HepG2 (cell line): ENCODE results near the gene ZNF282. TPM values are rescaled to one million over a fixed set of nuclear protein-coding genes. Genes with fewer than 3 reads are reported as not detected.

Experiments used
- ATAC-seq: fragments of 200-7000 bp; cut with Tn5 transposase; 3 replicates; pipeline ENCODE4 v1.9.1; 2020; ENCODE audit warnings: mild to moderate bottlenecking, moderate library complexity
- BruUV-seq: library from RNA; stranded (reverse); fragments of 400-500 nt; replicated peaks from 2 replicates; lab custom pipeline; 2021; lab: Mats Ljungman, UMichigan
- CTCF ChIA-PET: fragments of 300-600 bp; formaldehyde crosslinking; extraction: SDS; loops from one replicate; lab custom pipeline; 2021; ENCODE audit warnings: low total read pairs, inconsistent platforms, low intra/inter-chr PET ratio; lab: Yijun Ruan, JAX
- POLR2A ChIA-PET: fragments of 350-600 bp; sonication (Branson Sonifier 250); formaldehyde crosslinking; loops from one replicate; lab custom pipeline; 2020; ENCODE audit warnings: antibody characterized with exemption, inconsistent platforms; lab: Yijun Ruan, JAX
- DNase-seq: peaks from one replicate; pipeline ENCODE4 v3.0.0-alpha.2; 2015; ENCODE audit warnings: low spot score
- FAIRE-seq: peaks from 3 replicates; lab custom pipeline; 2011; peaks lifted over from hg19 to GRCh38; lab: Jason Lieb, UNC
- H2AFZ ChIP-seq: one replicate; pipeline ENCODE4 v1.6.1; 2011; ENCODE audit warnings: low read length, inconsistent platforms
- H3K27ac ChIP-seq: fragments of 300-600 bp; 3 replicates; pipeline ENCODE4 v1.8.0; 2011; ENCODE audit warnings: mixed run types, mild to moderate bottlenecking, mixed read lengths, low read length, inconsistent platforms; ENCODE audit not compliant: insufficient read depth; ENCODE audit errors: extremely low read length
- H3K27me3 ChIP-seq, 2 experiments: fragments of 200-600 bp in 1 of 2; 2 replicates in 1 of 2; 3 replicates in 1 of 2; pipeline versions ENCODE4 v1.6.0 to v1.8.0; 2011; ENCODE audit warnings: low read length in 2 of 2, mild to moderate bottlenecking in 2 of 2, moderate library complexity in 2 of 2, inconsistent platforms in 1 of 2; ENCODE audit not compliant: insufficient read depth in 2 of 2, control insufficient read depth in 1 of 2
- H3K36me3 ChIP-seq, 2 experiments: fragments of 200-600 bp in 1 of 2; replicated peaks in 1 of 2; 2 replicates in 1 of 2; 3 replicates in 1 of 2; pipeline versions ENCODE4 v1.5.1 to v1.8.0; 2011; ENCODE audit warnings: low read length in 2 of 2, inconsistent platforms in 1 of 2; ENCODE audit not compliant: insufficient read depth in 2 of 2, control insufficient read depth in 1 of 2
- H3K4me1 ChIP-seq: 2 replicates; pipeline ENCODE4 v1.5.1; 2012; ENCODE audit warnings: low read length, inconsistent platforms; ENCODE audit not compliant: insufficient read depth
- H3K4me2 ChIP-seq: 2 replicates; pipeline ENCODE4 v1.6.0; 2011; ENCODE audit warnings: low read depth, low read length, inconsistent platforms
- H3K4me3 ChIP-seq, 3 experiments: fragments of 200-600 bp in 1 of 3; sonication (generic), shearing (Covaris generic) in 1 of 3; replicated peaks in 1 of 3; 2 replicates each; pipeline ENCODE4 v1.5.1; 2011 to 2016; ENCODE audit warnings: low read length in 3 of 3, inconsistent platforms in 2 of 3, low read depth in 2 of 3, mild to moderate bottlenecking in 2 of 3, control low read depth in 1 of 3, mixed read lengths in 1 of 3; ENCODE audit not compliant: insufficient read depth in 1 of 3
- H3K79me2 ChIP-seq: one replicate; pipeline ENCODE4 v1.6.1; 2011; ENCODE audit warnings: low read length, inconsistent platforms; ENCODE audit not compliant: insufficient read depth
- H3K9ac ChIP-seq: 2 replicates; pipeline ENCODE4 v1.6.0; 2011; ENCODE audit warnings: mild to moderate bottlenecking, low read depth, low read length, inconsistent platforms; ENCODE audit not compliant: insufficient read depth
- H3K9me3 ChIP-seq: 2 replicates; pipeline ENCODE4 v1.5.1; 2012; ENCODE audit warnings: mild to moderate bottlenecking, low read length
- H4K20me1 ChIP-seq: 2 replicates; pipeline ENCODE4 v1.6.0; 2011; ENCODE audit warnings: inconsistent platforms, mild to moderate bottlenecking, low read length, moderate library complexity; ENCODE audit not compliant: insufficient read depth
- GABPA ChIP-seq, 2 experiments: IDR thresholded peaks; 2 replicates each; pipeline ENCODE4 v1.6.1; 2011 to 2016; ENCODE audit warnings: low read depth in 2 of 2, low read length in 1 of 2, missing biosample characterization in 1 of 2, missing genetic modification characterization in 1 of 2
- HNRNPH1 ChIP-seq: fragments of 200-400 bp; formaldehyde crosslinking; optimal IDR thresholded peaks from 2 replicates; pipeline ENCODE3; 2017; ENCODE audit warnings: mild to moderate bottlenecking, low read depth, low read length
- LCORL ChIP-seq, 2 experiments: fragments of 450-650 bp in 1 of 2; sonication (generic) in 1 of 2; formaldehyde crosslinking in 1 of 2; IDR thresholded peaks; 2 replicates each; pipeline versions ENCODE4 v1.5.0 to v1.6.1; 2017 to 2020; ENCODE audit warnings: antibody characterized with exemption in 1 of 2, missing genetic modification reagents in 1 of 2
- MEF2D ChIP-seq: sonication (generic); formaldehyde crosslinking; IDR thresholded peaks from 2 replicates; pipeline ENCODE4 v1.5.1; 2020; ENCODE audit warnings: mild to moderate bottlenecking, missing genetic modification reagents
- NR2F1 ChIP-seq, 2 experiments: fragments of 450-650 bp in 1 of 2; formaldehyde crosslinking in 1 of 2; IDR thresholded peaks; 2 replicates each; pipeline versions ENCODE4 v1.5.0 to v1.6.1; 2016 to 2020; ENCODE audit warnings: mild to moderate bottlenecking in 1 of 2, missing compliant biosample characterization in 1 of 2, missing genetic modification reagents in 1 of 2, moderate library complexity in 1 of 2
- YEATS2 ChIP-seq: sonication (generic); formaldehyde crosslinking; IDR thresholded peaks from 2 replicates; pipeline ENCODE4 v1.4.0; 2020; ENCODE audit warnings: missing genetic modification reagents, borderline replicate concordance
- ZFP41 ChIP-seq: sonication (generic); formaldehyde crosslinking; IDR thresholded peaks from 2 replicates; pipeline ENCODE4 v1.4.0; 2020; ENCODE audit warnings: mild to moderate bottlenecking, missing genetic modification reagents, borderline replicate concordance
- ZFX ChIP-seq: sonication (generic); formaldehyde crosslinking; IDR thresholded peaks from 2 replicates; pipeline ENCODE4 v1.4.0; 2020; ENCODE audit warnings: mild to moderate bottlenecking, low read depth, missing genetic modification reagents, moderate library complexity
- ZNF253 ChIP-seq: sonication (generic); formaldehyde crosslinking; IDR thresholded peaks from 2 replicates; pipeline ENCODE4 v1.8.0; 2022; ENCODE audit warnings: mild to moderate bottlenecking, missing genetic modification reagents, borderline replicate concordance
- ZNF580 ChIP-seq: IDR thresholded peaks from 2 replicates; pipeline ENCODE4 v1.6.1; 2016; ENCODE audit warnings: low read depth, borderline replicate concordance
- ZNF713 ChIP-seq: sonication (generic); formaldehyde crosslinking; IDR thresholded peaks from 2 replicates; pipeline ENCODE4 v1.4.0; 2020; ENCODE audit warnings: mild to moderate bottlenecking, missing genetic modification reagents
- WGBS: methylation state at CpG from one replicate; pipeline ENCODE4 v1.1.6; 2017; ENCODE audit warnings: low lambda C conversion rate; 5-methylcytosine and 5-hydroxymethylcytosine counted together
- in situ Hi-C: cut with HindIII; loops from 2 replicates; pipeline ENCODE4 v1.10.0; 2017; ENCODE audit warnings: low pct_unique_long_range_greater_than_20kb; ENCODE audit not compliant: extremely low pct_ligation_motif_present
- intact Hi-C: fragments of 100-400 bp; cut with micrococcal nuclease; formaldehyde crosslinking; loops from one replicate; pipeline ENCODE4 v1.10.0; 2022; ENCODE audit not compliant: unreplicated experiment
- polyA plus RNA-seq, 8 experiments: library from polyadenylated mRNA; depleted of rRNA in 3 of 8; stranded (reverse) in 7 of 8; unstranded in 1 of 8; fragments of >200 nt; fragmentation: Illumina TruSeq in 4 of 8; extraction: Trizol in 4 of 8; gene quantifications; 2 replicates each; pipeline versions ENCODE4 v1.2.1 to v1.2.3, GENCODE V29; 2011 to 2016; ENCODE audit warnings: low read depth in 4 of 8, missing spikeins in 1 of 8, mixed read lengths in 1 of 8; ENCODE audit not compliant: insufficient read depth in 1 of 8
- total RNA-seq, 5 experiments: library from RNA; depleted of rRNA; stranded (reverse); fragments of >200 nt; fragmentation: Illumina TruSeq; extraction: Trizol; gene quantifications; 2 replicates each; pipeline ENCODE4 v1.2.3, GENCODE V29; 2016; ENCODE audit warnings: low read depth in 1 of 5
- TF ChIP-seq, protein P1 (sequence below): sonication (generic); formaldehyde crosslinking; IDR thresholded peaks from 2 replicates; pipeline ENCODE4 v1.5.1; 2020; ENCODE audit warnings: mild to moderate bottlenecking, moderate library complexity, missing genetic modification reagents
- TF ChIP-seq, protein P2 (sequence below): sonication (generic); formaldehyde crosslinking; IDR thresholded peaks from 2 replicates; pipeline ENCODE4 v1.8.0; 2022; ENCODE audit warnings: mild to moderate bottlenecking, missing genetic modification reagents; ENCODE audit not compliant: insufficient replicate concordance
- TF ChIP-seq, protein P3 (sequence below), 2 experiments: sonication (generic) in 1 of 2; formaldehyde crosslinking in 1 of 2; IDR thresholded peaks; 2 replicates each; pipeline versions ENCODE4 v1.5.1 to v1.6.1; 2011 to 2020; ENCODE audit warnings: borderline replicate concordance in 1 of 2, low read depth in 1 of 2, low read length in 1 of 2, mild to moderate bottlenecking in 1 of 2, missing genetic modification reagents in 1 of 2, moderate library complexity in 1 of 2
- TF ChIP-seq, protein P4 (sequence below): IDR thresholded peaks from 2 replicates; pipeline ENCODE4 v1.6.1; 2016; ENCODE audit warnings: missing compliant biosample characterization, missing genetic modification reagents, borderline replicate concordance

The ZNF282 gene
- total and polyA plus RNA-seq, 2 of the 13 experiments (the other 11 are each of a cell fraction or from before 2014, with no cell fraction given): 9.1 to 20.9 TPM

DNA sequence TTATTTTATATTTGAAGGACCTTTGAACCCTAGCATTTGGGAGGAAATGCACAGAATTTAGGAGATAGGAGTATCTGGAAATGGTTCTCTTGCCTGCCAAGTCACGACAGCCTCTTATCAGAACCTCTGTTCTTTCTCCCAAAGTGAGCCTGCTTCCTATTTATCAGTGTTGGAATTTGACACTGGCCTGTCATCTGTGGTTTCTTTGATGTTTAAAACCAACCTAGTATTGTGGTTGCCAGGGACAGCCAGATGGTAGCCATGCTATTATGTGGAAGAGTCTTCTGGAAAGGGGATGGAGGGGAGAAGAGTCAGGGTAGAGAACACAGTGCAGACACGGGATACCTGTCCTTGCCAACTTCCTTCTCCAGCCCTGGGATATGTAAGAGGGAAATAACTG, 21.1 kb downstream of the ZNF282 start:
- 86% methylated on average over 2 of the region's 2 CpGs for WGBS
- H3K4me2 ChIP-seq: no peak overlapping the region
- FAIRE-seq (no peak), ATAC-seq (no peak), DNase-seq (no peak)
- H3K9me3 ChIP-seq: no peaks in the 10 kb centered on the region
- ChIA-PET CTCF (no interaction called here), POLR2A (no interaction called here)
- H3K4me1 ChIP-seq: no peaks in the 10 kb centered on the region
- no peak overlapping the region for H3K9ac ChIP-seq
- H3K27me3 ChIP-seq: no peaks in the 10 kb centered on the region
- H3K4me3 ChIP-seq: no peak overlapping the region
- H4K20me1 ChIP-seq: 0 out of 2 replicates have a peak, but pooled peaks cover 3% of the 10 kb centered on the region
- no TSS peak for BruUV-seq
- in situ Hi-C loops (no loop called here), intact Hi-C loops (no loop called here)
- H3K36me3 ChIP-seq: peaks cover 25 to 87% of the 10 kb centered on the region in 2 experiments
- no peak overlapping the region for H3K27ac ChIP-seq
- H2AFZ ChIP-seq: no peak overlapping the region
- no peaks in the 10 kb centered on the region for H3K79me2 ChIP-seq
- no peak for TF ChIP-seq NR2F1 (CRISPR knock-in tag; IDR thresholded peaks at IDR 0.05)
- no peak for TF ChIP-seq ZFP41 (CRISPR knock-in tag)
- no peak for TF ChIP-seq YEATS2 (CRISPR knock-in tag)
- TF ChIP-seq, protein P1, sequence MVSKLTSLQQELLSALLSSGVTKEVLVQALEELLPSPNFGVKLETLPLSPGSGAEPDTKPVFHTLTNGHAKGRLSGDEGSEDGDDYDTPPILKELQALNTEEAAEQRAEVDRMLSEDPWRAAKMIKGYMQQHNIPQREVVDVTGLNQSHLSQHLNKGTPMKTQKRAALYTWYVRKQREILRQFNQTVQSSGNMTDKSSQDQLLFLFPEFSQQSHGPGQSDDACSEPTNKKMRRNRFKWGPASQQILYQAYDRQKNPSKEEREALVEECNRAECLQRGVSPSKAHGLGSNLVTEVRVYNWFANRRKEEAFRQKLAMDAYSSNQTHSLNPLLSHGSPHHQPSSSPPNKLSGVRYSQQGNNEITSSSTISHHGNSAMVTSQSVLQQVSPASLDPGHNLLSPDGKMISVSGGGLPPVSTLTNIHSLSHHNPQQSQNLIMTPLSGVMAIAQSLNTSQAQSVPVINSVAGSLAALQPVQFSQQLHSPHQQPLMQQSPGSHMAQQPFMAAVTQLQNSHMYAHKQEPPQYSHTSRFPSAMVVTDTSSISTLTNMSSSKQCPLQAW (CRISPR knock-in tag): no peak
- TF ChIP-seq, protein P2, sequence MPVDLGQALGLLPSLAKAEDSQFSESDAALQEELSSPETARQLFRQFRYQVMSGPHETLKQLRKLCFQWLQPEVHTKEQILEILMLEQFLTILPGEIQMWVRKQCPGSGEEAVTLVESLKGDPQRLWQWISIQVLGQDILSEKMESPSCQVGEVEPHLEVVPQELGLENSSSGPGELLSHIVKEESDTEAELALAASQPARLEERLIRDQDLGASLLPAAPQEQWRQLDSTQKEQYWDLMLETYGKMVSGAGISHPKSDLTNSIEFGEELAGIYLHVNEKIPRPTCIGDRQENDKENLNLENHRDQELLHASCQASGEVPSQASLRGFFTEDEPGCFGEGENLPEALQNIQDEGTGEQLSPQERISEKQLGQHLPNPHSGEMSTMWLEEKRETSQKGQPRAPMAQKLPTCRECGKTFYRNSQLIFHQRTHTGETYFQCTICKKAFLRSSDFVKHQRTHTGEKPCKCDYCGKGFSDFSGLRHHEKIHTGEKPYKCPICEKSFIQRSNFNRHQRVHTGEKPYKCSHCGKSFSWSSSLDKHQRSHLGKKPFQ (CRISPR knock-in tag): no peak
- no peak for TF ChIP-seq LCORL (IDR thresholded peaks at IDR 0.05)
- no peak for TF ChIP-seq LCORL (CRISPR knock-in tag; IDR thresholded peaks at IDR 0.05)
- TF ChIP-seq, protein P3, sequence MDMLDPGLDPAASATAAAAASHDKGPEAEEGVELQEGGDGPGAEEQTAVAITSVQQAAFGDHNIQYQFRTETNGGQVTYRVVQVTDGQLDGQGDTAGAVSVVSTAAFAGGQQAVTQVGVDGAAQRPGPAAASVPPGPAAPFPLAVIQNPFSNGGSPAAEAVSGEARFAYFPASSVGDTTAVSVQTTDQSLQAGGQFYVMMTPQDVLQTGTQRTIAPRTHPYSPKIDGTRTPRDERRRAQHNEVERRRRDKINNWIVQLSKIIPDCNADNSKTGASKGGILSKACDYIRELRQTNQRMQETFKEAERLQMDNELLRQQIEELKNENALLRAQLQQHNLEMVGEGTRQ (IDR thresholded peaks at IDR 0.05; ENCODE audit: low read depth, low read length): no peak
- TF ChIP-seq, protein P3 (CRISPR knock-in tag; IDR thresholded peaks at IDR 0.05; ENCODE audit: borderline replicate concordance): no peak
- TF ChIP-seq ZNF713: no peak
- no peak for TF ChIP-seq HNRNPH1
- TF ChIP-seq, protein P4, sequence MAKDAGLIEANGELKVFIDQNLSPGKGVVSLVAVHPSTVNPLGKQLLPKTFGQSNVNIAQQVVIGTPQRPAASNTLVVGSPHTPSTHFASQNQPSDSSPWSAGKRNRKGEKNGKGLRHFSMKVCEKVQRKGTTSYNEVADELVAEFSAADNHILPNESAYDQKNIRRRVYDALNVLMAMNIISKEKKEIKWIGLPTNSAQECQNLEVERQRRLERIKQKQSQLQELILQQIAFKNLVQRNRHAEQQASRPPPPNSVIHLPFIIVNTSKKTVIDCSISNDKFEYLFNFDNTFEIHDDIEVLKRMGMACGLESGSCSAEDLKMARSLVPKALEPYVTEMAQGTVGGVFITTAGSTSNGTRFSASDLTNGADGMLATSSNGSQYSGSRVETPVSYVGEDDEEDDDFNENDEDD (CRISPR knock-in tag): no peak
- TF ChIP-seq ZNF580 (CRISPR knock-in tag): no peak
- no peak for TF ChIP-seq ZNF253 (CRISPR knock-in tag)
- no peak for TF ChIP-seq GABPA (IDR thresholded peaks at IDR 0.05; ENCODE audit: low read depth, low read length)
- no peak for TF ChIP-seq GABPA (CRISPR knock-in tag; IDR thresholded peaks at IDR 0.05; ENCODE audit: low read depth)
- no peak for TF ChIP-seq ZFX
- no peak for TF ChIP-seq MEF2D
